ENCODE results near the gene VSTM4.

VSTM4 gene

GRCh38 chr10:49115015-49115795 lies at the start of gene VSTM4:
Gene VSTM4 (minus strand): TSS chr10:49115522. CDS start chr10:49115485, 37 bp downstream.
- ATAC-seq, result no peak

GRCh38 chr10:49164559-49165188 lies 49.4 kb upstream of the VSTM4 start:
- peak; percentile 52 to 87 for ATAC-seq

- ATAC-seq, result no peak
These were observed 48.4 kb upstream of the VSTM4 start for GRCh38 chr10:49163741-49164140.

GRCh38 chr10:49162761-49163310 lies 47.5 kb upstream of the VSTM4 start:
- ATAC-seq, result no peak

- ATAC-seq, result no peak
These were observed 46.7 kb upstream of the VSTM4 start for GRCh38 chr10:49162063-49162462.

GRCh38 chr10:49161411-49161997 lies 46.2 kb upstream of the VSTM4 start:
- no peak for ATAC-seq

GRCh38 chr10:49160814-49161213 lies 45.5 kb upstream of the VSTM4 start:
- no peak for ATAC-seq

GRCh38 chr10:49160110-49160509 lies 44.8 kb upstream of the VSTM4 start:
- no peak for ATAC-seq

- no peak for ATAC-seq
These were observed 43.6 kb upstream of the VSTM4 start for GRCh38 chr10:49158915-49159314.

- ATAC-seq, result no peak
These were observed 43.1 kb upstream of the VSTM4 start for GRCh38 chr10:49158404-49158803.

- ATAC-seq, result no peak
These were observed 41.9 kb upstream of the VSTM4 start for GRCh38 chr10:49157229-49157628.

- no peak for ATAC-seq
These were observed 39.3 kb upstream of the VSTM4 start for GRCh38 chr10:49154641-49155040.

GRCh38 chr10:49153971-49154370 lies 38.6 kb upstream of the VSTM4 start:
- ATAC-seq, result no peak

GRCh38 chr10:49153115-49153514 lies 37.8 kb upstream of the VSTM4 start:
- ATAC-seq, result no peak

- ATAC-seq, result peak; percentile 71 to 72
These were observed 37.3 kb upstream of the VSTM4 start for GRCh38 chr10:49152663-49153062.

GRCh38 chr10:49152037-49152436 lies 36.7 kb upstream of the VSTM4 start:
- no peak for ATAC-seq

- no peak for ATAC-seq
These were observed 36.2 kb upstream of the VSTM4 start for GRCh38 chr10:49151481-49151880.

GRCh38 chr10:49151025-49151445 lies 35.7 kb upstream of the VSTM4 start:
- ATAC-seq, result no peak

- no peak for ATAC-seq
These were observed 35.1 kb upstream of the VSTM4 start for GRCh38 chr10:49150426-49150825.

GRCh38 chr10:49149881-49150280 lies 34.6 kb upstream of the VSTM4 start:
- ATAC-seq, result no peak

GRCh38 chr10:49144058-49144720 lies 28.9 kb upstream of the VSTM4 start:
- ATAC-seq, result no peak

- no peak for ATAC-seq
These were observed 27.9 kb upstream of the VSTM4 start for GRCh38 chr10:49143249-49143648.

Measured in activated CD4-positive, CD25-positive, alpha-beta regulatory T cell treated with anti-CD3 and anti-CD28 coated beads, Interleukin-2, amount 50 U/mL, for 24 hours (primary cell).